Lower leg skin (tissue), 4 donors: ENCODE measurements around the gene S100A13. TPM values are rescaled to one million over a fixed set of nuclear protein-coding genes. Genes with fewer than 3 reads are reported as not detected.

Source experiments
- DNase-seq, 2 donors: peaks; one replicate each; pipeline ENCODE4 v3.0.0-alpha.2; 2019; ENCODE audit warnings: low spot score in 2 of 2
- H3K4me3 ChIP-seq: fragments of 200-600 bp; sonication (generic); 2 replicates; pipeline ENCODE4 v1.5.1; 2017; ENCODE audit warnings: mild to moderate bottlenecking, low read depth; ENCODE audit not compliant: poor library complexity, severe bottlenecking
- POLR2A ChIP-seq, 2 donors: fragments of 450-650 bp; IDR thresholded peaks; one replicate each; pipeline ENCODE4 v1.6.1; 2016 to 2017; ENCODE audit warnings: antibody characterized with exemption in 2 of 2, mild to moderate bottlenecking in 1 of 2, moderate library complexity in 1 of 2
- WGBS, 2 donors: methylation state at CpG; one replicate each; pipeline ENCODE4 v1.1.5; 2018; 5-methylcytosine and 5-hydroxymethylcytosine counted together
- intact Hi-C: fragments of 100-400 bp; cut with DNase I; formaldehyde crosslinking; loops from one replicate; pipeline ENCODE4 v1.15.0; 2023; ENCODE audit warnings: low total_unique reads
- total RNA-seq, 4 donors: library from RNA; depleted of rRNA; stranded (reverse); fragments of >200 nt; gene quantifications; one replicate each; pipeline ENCODE4 v1.1.0, GENCODE V29; 2016
- TF ChIP-seq, protein P1 (sequence below), 3 donors: fragments of 450-650 bp; IDR thresholded peaks; one replicate each; pipeline ENCODE4 v1.5.1; 2016; ENCODE audit warnings: antibody characterized with exemption in 3 of 3, mild to moderate bottlenecking in 3 of 3, moderate library complexity in 2 of 3

S100A13 gene
- total RNA-seq, 4 donors from 2014 or later: 44.1 to 72.8 (median 47.2) TPM

DNA sequence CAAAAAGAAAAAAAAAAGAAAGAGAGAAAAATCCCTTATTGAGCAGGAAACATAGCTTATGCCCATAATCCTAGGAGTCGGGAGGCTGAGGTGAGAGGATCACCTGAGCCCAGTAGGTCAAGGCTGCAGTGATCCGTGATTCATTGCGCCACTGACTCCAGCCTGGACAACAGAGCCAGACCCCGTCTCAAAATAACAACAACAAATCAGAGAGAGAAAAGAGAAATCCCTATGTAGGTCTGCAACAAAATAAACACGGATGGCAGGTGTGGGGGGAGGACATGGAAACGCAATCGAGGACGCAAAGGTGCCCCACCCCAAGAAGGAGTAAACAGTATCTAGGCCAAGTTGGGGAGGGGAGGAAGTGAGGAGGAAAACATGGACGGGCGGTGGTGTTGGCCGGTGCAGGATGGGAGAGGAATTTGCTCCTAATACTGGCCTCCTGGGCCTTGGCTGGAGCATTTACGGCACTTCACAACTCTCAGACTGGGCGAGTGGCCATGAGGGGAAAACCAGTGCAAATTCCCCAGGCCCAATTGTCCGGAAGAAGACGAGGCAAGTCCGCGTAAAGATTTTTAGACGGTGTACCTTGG, 6.0 kb upstream of the S100A13 start:
- intact Hi-C loops: no loop called here
- WGBS, 2 donors: 34 to 35% methylated on average over 18 of the region's 18 CpGs
- no peak for DNase-seq
- H3K4me3 ChIP-seq: no peak overlapping the region
- TF ChIP-seq, protein P1, sequence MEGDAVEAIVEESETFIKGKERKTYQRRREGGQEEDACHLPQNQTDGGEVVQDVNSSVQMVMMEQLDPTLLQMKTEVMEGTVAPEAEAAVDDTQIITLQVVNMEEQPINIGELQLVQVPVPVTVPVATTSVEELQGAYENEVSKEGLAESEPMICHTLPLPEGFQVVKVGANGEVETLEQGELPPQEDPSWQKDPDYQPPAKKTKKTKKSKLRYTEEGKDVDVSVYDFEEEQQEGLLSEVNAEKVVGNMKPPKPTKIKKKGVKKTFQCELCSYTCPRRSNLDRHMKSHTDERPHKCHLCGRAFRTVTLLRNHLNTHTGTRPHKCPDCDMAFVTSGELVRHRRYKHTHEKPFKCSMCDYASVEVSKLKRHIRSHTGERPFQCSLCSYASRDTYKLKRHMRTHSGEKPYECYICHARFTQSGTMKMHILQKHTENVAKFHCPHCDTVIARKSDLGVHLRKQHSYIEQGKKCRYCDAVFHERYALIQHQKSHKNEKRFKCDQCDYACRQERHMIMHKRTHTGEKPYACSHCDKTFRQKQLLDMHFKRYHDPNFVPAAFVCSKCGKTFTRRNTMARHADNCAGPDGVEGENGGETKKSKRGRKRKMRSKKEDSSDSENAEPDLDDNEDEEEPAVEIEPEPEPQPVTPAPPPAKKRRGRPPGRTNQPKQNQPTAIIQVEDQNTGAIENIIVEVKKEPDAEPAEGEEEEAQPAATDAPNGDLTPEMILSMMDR (IDR thresholded peaks at IDR 0.05): no peak
- TF ChIP-seq POLR2A (IDR thresholded peaks at IDR 0.05): no peak

DNA sequence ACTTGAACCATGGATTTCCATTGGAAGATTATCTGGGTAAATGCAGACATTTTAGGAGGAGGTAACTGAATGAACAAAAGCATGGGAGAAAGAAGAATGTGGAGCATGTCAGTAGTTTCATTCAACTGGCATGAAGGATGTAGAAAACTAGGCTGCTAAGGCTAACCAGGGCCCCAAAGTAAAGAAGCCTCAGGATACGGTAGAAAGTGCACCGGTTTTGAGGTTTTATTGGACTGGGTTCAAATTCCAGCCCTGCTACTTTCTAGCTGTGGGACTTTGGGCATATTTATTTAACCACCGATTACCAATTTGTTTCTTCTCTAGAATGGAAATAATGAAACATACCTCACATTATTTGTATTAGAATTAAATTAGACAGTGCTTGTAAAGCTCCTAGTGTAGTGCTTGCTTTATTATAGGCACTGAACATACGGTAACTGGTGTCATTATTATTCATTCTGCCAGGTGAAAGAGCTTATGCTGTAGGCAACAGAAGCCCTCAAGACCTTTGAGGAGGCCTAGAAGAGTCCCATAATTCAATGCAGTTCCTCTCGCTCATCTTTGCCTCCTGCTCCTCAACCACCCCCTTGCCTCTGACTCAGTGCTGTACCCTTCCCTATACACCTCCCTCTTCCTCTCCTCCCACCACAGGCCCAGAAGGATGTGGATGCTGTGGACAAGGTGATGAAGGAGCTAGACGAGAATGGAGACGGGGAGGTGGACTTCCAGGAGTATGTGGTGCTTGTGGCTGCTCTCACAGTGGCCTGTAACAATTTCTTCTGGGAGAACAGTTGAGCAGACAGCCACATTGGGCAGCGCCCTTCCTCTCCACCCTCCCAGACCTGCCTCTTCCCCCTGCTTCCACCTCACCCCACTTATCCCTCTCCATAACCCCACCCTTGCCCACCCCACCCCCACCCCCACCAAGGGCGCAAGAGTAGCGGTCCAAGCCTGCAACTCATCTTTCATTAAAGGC, 4.0 kb upstream of the S100A13 start:
- H3K4me3 ChIP-seq: no peak overlapping the region
- 75 to 80% methylated on average over 10 of the region's 10 CpGs for WGBS, 2 donors
- DNase-seq: no peak
- intact Hi-C loops: no loop called here
- TF ChIP-seq POLR2A (IDR thresholded peaks at IDR 0.05): no peak
- TF ChIP-seq, protein P1 (IDR thresholded peaks at IDR 0.05): no peak

DNA sequence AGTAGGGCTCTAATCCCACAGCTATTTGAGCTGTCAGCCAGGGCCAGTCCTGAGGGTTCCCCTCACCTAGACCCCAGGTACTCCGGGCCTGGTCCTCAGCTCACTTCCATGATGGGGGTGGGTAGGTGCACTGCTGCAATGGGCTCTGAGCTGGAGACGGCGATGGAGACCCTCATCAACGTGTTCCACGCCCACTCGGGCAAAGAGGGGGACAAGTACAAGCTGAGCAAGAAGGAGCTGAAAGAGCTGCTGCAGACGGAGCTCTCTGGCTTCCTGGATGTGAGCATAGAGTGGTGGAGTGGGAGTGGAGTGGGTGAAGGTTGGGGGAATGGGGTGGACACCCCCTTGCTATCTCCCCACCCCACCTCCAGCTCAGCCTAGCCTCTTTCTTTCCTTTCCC, 3.1 kb upstream of the S100A13 start:
- H3K4me3 ChIP-seq: no peak overlapping the region

DNA sequence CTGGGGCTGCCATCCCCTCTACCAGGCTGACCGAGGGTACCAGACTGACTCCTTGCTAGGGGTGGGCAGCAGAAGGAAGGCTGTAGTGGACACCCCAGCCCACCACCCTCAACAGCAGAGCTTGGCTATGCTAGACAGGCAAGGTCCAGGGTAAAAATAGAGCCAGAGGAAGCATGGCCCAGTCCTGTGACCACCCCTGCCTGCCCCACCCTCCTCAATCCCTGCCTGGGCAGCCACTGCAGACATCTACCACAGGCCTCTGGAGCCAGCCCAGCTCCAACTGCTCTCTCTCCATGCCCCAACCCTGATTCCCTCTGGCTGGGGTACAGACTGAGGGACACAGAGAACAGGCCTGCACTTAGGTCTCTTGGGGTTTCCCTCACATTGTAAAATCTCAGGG, 2.7 kb upstream of the S100A13 start:
- TF ChIP-seq POLR2A (IDR thresholded peaks at IDR 0.05): no peak
- TF ChIP-seq, protein P1 (IDR thresholded peaks at IDR 0.05): no peak
- DNase-seq: no peak
- no peak overlapping the region for H3K4me3 ChIP-seq
- intact Hi-C loops: loop anchor here (10.0 kb wide), 1 partner anchor 95 kb away; the partner anchor contains the start of gene S100A6
- WGBS, 2 donors: 78 to 86% methylated on average over 1 of the region's 1 CpG

More for the DNA sequence above, 3.1 kb upstream of the S100A13 start:
- WGBS, 2 donors: 85 to 86% methylated on average over 7 of the region's 7 CpGs
- intact Hi-C loops: no loop called here
- TF ChIP-seq POLR2A (IDR thresholded peaks at IDR 0.05): no peak
- TF ChIP-seq, protein P1 (IDR thresholded peaks at IDR 0.05): no peak
- DNase-seq: no peak

DNA sequence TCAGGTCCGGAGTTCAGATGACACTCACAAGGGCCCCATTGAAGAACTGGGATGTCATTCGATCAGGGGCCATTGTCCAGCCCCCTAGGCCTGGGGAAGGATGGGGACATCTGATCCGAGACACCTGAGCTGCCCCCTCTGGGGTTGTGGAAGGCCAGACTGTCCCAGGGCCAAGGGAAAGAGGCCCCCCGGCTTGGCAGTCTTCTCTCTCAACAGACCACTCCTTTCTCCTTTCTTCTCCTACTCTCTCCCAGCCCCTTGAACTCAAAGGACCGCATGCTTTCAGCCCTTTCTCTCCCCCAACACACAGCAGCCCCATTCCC, 2.0 kb upstream of the S100A13 start:
- WGBS, 2 donors: 79 to 85% methylated on average over 5 of the region's 5 CpGs
- intact Hi-C loops: loop anchor here (10.0 kb wide), 1 partner anchor 95 kb away; the partner anchor contains the start of gene S100A6
- H3K4me3 ChIP-seq: no peak overlapping the region
- no peak for DNase-seq
- TF ChIP-seq, protein P1 (IDR thresholded peaks at IDR 0.05): no peak
- no peak for TF ChIP-seq POLR2A (IDR thresholded peaks at IDR 0.05)
